Subcutaneous adipose tissue (tissue), 4 donors: ENCODE measurements around the gene FMN1. TPM values are rescaled to one million over a fixed set of nuclear protein-coding genes. Genes with fewer than 3 reads are reported as not detected.

Source experiments
- CTCF ChIP-seq: fragments of 450-650 bp; IDR thresholded peaks from one replicate; pipeline ENCODE4 v1.5.1; 2016; ENCODE audit warnings: low read depth, mild to moderate bottlenecking, control low read depth, antibody characterized with exemption, moderate library complexity
- total RNA-seq, 4 donors: library from RNA; depleted of rRNA; stranded (reverse); fragments of >200 nt; gene quantifications; one replicate each; pipeline ENCODE4 v1.1.0, GENCODE V29; 2016

Gene FMN1
- total RNA-seq, 4 donors from 2014 or later: 15.6 to 76.7 (median 53.9) TPM

GRCh38 chr15:33005582-33005981, 188.9 kb downstream of the FMN1 start:
- no peak for TF ChIP-seq CTCF

- TF ChIP-seq CTCF: no peak
Measured at GRCh38 chr15:33001926-33002325, 192.6 kb downstream of the FMN1 start.

- no peak for TF ChIP-seq CTCF
Measured at GRCh38 chr15:32998979-32999672, 195.4 kb downstream of the FMN1 start.

- TF ChIP-seq CTCF: no peak
Measured at GRCh38 chr15:32998182-32998581, 196.3 kb downstream of the FMN1 start.

- no peak for TF ChIP-seq CTCF
Measured at GRCh38 chr15:32994810-32995424, 199.6 kb downstream of the FMN1 start.

GRCh38 chr15:32993285-32993684, 201.2 kb downstream of the FMN1 start:
- no peak for TF ChIP-seq CTCF

- TF ChIP-seq CTCF: no peak
Measured at GRCh38 chr15:32991619-32992111, 202.8 kb downstream of the FMN1 start.
